ENCODE results near the gene PRKD1.
"Not testable (repeated sequence)": the region's sequence is repeated elsewhere in the genome, so short reads cannot be mapped to it uniquely, and the experiment has no call there.

Gene PRKD1

DNA sequence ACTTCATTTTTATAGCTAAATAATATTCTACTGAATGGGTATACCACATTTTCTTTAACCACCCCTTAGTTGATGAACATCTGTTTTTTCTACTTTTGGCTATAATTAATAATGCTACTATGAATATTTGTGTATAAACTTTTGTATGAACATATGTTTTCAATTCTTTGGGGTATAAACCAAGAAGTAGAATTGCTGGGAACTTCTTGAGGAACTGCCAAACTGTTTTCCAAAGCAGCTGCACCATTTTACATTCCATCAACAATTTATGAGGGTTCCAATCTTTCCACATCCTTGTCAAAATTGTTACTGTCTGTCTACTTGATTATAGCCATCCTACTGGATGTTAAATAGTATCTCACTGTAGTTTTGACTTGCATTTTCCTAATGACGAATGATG, 221.8 kb downstream of the PRKD1 start:
- Histone ChIP-seq H4K20me1 (no peaks in the 10 kb centered on the region), H3K27me3 (no peaks in the 10 kb centered on the region), H3K4me3 (no peak overlapping the region), H3K27ac (no peak overlapping the region), H3K36me3 (no peaks in the 10 kb centered on the region), H3K4me2 (no peak overlapping the region), H3K9ac (no peak overlapping the region), H3K4me1 (no peaks in the 10 kb centered on the region), H3K9me3 (no peaks in the 10 kb centered on the region)
- TF ChIP-seq Cebpa-rat (IDR thresholded peaks at IDR 0.05): no peak

DNA sequence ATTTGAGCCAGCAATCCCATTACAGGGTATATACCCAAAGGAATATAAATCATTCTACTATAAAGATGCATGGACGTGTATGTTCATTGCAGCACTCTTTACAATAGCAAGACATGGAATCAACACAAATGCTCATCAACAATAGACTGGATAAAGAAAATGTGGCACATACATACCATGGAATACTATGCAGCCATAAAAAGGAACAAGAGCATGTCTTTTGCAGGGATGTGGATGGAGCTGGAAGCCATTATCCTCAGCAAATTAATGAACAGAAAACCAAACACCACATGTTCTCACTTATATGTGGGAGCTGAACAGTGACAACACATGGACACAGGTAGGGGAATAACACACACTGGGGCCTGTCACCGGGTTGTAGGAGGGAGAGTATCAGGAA, 238.1 kb downstream of the PRKD1 start:
- not testable (repeated sequence) for H3K4me3 ChIP-seq, H3K27ac ChIP-seq, H3K36me3 ChIP-seq, H3K9ac ChIP-seq, H3K9me3 ChIP-seq, H3K4me1 ChIP-seq, H3K4me2 ChIP-seq, H4K20me1 ChIP-seq, H3K27me3 ChIP-seq

DNA sequence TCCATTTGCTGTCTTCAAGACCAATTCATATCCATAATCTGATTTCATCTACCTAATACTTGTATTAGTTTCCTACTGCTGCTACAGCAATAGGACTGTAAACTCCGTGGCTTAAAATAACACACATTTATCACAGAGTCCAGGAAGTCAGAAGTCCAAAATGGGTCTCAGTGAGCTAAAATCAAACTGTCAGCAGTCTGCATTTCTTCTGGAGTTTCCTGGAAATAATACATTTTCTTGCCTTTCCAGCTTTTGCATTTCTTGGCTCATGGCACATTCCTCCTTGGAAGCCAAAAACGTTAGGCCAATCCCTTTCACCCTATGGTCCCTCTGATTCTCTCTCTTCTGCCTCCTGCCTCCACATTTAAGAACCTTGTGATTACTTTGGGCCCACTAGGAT, 239.8 kb downstream of the PRKD1 start:
- H3K36me3 ChIP-seq: no peaks in the 10 kb centered on the region
- peaks cover 5% of the 10 kb centered on the region; the same call in 1 of the 2 replicates for H3K9me3 ChIP-seq
- H3K27ac ChIP-seq: no peak overlapping the region
- H3K4me3 ChIP-seq: no peak overlapping the region
- no peaks in the 10 kb centered on the region for H3K4me1 ChIP-seq
- TF ChIP-seq Cebpa-rat (IDR thresholded peaks at IDR 0.05): no peak
- H3K9ac ChIP-seq: no peak overlapping the region
- H3K27me3 ChIP-seq: no peaks in the 10 kb centered on the region
- no peaks in the 10 kb centered on the region for H4K20me1 ChIP-seq
- H3K4me2 ChIP-seq: no peak overlapping the region

DNA sequence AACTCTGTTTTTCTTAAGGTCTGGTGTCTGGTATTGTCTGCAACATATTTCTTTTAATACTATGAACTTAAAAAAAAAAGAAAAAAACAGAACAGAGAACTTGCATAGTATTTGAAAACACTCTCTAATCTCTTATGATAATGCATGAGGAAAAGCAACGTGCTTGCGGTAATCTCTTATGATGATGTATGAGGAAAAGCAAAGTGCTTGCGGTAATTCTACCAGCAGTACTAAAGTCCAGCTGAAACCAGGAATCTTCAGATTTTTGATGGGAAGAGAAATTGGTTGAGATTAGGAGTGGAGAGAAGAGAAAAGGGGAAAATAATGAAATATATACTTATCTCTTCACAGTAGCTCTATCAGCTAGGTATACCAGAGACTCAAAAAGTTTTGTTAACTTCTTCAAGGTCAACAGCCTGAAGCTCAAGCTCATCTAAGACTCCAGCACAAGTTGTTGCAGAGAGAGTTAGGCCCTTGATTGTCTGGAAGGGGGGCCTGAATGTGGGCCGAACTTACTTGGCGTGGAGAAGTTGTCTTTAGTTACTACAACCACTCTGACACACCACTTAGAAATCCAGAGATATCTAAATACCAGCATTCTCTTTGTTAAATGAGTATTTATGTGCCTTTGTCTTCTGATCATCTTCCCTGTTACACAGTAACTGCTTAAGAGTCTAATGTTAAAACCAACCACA, 240.4 kb downstream of the PRKD1 start:
- H3K9ac ChIP-seq: no peak overlapping the region
- H4K20me1 ChIP-seq: no peaks in the 10 kb centered on the region
- H3K4me3 ChIP-seq: no peak overlapping the region
- H3K36me3 ChIP-seq: no peaks in the 10 kb centered on the region
- H3K4me2 ChIP-seq: no peak overlapping the region
- no peaks in the 10 kb centered on the region for H3K27me3 ChIP-seq
- TF ChIP-seq Cebpa-rat (IDR thresholded peaks at IDR 0.05): no peak
- H3K27ac ChIP-seq: no peak overlapping the region
- H3K9me3 ChIP-seq: peaks cover 5% of the 10 kb centered on the region; the same call in 1 of the 2 replicates
- H3K4me1 ChIP-seq: no peaks in the 10 kb centered on the region

DNA sequence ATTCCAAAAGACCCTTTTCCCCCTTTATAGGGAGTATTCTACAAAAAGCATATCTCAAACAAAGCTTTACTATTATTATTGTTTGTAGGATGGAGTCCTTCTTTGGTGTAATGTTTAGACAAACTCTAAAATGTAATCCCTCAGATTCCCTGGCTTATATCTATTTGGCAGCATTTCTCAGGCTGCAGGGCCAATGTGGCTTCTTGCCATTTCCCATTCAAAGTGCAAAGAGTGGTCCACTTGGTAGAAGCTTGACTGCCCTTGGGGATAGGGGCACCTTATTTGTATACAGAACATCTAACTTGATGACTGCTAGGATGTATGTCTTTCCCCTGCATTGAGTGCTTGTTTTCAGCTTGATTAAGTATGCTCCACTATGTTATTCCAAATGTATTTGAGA, 242.7 kb downstream of the PRKD1 start:
- Histone ChIP-seq H3K27ac (no peak overlapping the region), H3K9me3 (peaks cover 4% of the 10 kb centered on the region; the same call in 1 of the 2 replicates), H3K4me2 (no peak overlapping the region), H3K9ac (no peak overlapping the region), H3K4me1 (no peaks in the 10 kb centered on the region), H3K27me3 (no peaks in the 10 kb centered on the region), H3K36me3 (no peaks in the 10 kb centered on the region), H4K20me1 (no peaks in the 10 kb centered on the region), H3K4me3 (no peak overlapping the region)
- TF ChIP-seq Cebpa-rat (IDR thresholded peaks at IDR 0.05): no peak

DNA sequence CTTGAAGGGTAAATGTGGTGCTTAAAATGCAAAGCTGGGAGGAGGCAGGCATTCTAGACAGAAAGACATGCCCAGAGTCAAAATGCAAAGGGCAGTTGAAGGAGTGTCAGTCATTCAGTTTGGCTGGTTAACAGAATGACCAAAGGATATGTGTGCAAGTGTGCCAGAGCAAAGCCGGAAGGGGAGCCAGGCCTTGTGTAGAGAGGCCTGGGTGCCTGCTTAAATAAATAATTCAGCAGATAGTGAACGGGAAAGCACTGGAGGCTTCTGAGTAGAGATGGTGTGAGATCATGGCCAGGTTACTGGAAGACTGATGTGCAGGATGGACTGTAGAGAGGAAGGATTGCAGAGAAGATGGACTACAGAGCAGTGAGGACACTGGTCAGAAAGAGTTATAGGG, 244.9 kb downstream of the PRKD1 start:
- no peaks in the 10 kb centered on the region for H3K9me3 ChIP-seq
- H4K20me1 ChIP-seq: no peaks in the 10 kb centered on the region
- no peak overlapping the region for H3K4me2 ChIP-seq
- no peak overlapping the region for H3K27ac ChIP-seq
- no peak overlapping the region for H3K9ac ChIP-seq
- no peaks in the 10 kb centered on the region for H3K4me1 ChIP-seq
- no peak overlapping the region for H3K4me3 ChIP-seq
- H3K27me3 ChIP-seq: no peaks in the 10 kb centered on the region
- no peak for TF ChIP-seq Cebpa-rat (IDR thresholded peaks at IDR 0.05)
- no peaks in the 10 kb centered on the region for H3K36me3 ChIP-seq

DNA sequence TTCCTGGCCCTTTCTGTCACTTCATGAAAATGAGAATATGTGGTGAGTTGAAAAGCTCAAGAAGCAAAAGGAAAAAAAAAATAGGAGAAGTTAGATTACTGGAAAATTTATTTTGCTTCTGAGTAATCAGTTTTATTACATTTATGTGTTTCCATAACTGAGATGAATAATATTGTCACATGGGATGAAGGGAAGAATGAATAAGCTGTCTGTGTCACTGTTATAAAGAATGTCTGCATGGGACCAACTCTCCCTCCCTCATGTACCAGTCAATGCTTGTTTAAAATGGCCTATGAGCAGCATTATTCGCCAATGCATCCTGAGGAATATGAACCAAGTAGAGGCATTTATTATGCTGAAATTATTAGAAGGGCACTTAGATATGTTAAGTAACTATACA, 246.3 kb downstream of the PRKD1 start:
- no peak for TF ChIP-seq Cebpa-rat (IDR thresholded peaks at IDR 0.05)

DNA sequence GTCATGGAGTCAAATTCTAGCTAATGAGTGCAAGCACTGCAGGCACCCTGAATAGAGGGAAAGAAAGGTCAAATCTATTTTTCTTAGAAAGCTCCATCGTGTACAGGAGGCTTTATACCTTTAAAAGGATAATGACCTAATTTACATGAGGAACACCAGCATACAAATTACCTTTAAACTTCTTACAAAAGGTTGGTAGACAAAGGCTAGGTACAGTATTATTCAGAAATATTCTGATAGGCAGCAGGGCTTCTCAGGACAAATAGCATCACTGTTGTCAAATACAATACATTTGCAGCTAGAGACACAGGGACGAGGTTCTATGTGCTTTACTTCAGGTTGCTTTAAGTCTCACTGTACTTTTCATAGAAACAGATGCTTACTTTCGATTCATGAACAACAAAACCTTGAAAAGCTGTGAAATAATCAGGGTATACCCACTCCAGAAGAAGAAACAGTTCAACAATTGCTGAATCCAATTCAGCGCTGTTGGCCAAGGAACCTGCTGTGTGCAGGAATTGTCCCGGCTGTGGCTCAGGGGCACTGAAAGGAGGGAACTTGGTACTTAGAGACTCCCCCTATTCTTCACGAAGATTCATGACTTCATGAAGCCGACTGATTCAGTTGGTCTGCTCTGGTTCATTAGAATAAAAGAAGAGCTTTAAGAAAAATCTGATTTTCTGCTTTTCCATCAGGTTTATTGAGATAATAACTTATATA, 252.9 kb downstream of the PRKD1 start:
- Histone ChIP-seq H3K36me3 (no peaks in the 10 kb centered on the region), H3K9me3 (no peaks in the 10 kb centered on the region), H3K4me3 (no peak overlapping the region), H4K20me1 (no peaks in the 10 kb centered on the region), H3K27me3 (no peaks in the 10 kb centered on the region), H3K9ac (no peak overlapping the region), H3K27ac (no peak overlapping the region), H3K4me2 (no peak overlapping the region), H3K4me1 (no peaks in the 10 kb centered on the region)
- no peak for TF ChIP-seq Cebpa-rat (IDR thresholded peaks at IDR 0.05)

More for the DNA sequence above, 246.3 kb downstream of the PRKD1 start:
- Histone ChIP-seq H3K9ac (no peak overlapping the region), H3K4me1 (no peaks in the 10 kb centered on the region), H3K4me2 (no peak overlapping the region), H3K27ac (no peak overlapping the region), H4K20me1 (no peaks in the 10 kb centered on the region), H3K4me3 (no peak overlapping the region), H3K36me3 (no peaks in the 10 kb centered on the region), H3K9me3 (no peaks in the 10 kb centered on the region), H3K27me3 (no peaks in the 10 kb centered on the region)

DNA sequence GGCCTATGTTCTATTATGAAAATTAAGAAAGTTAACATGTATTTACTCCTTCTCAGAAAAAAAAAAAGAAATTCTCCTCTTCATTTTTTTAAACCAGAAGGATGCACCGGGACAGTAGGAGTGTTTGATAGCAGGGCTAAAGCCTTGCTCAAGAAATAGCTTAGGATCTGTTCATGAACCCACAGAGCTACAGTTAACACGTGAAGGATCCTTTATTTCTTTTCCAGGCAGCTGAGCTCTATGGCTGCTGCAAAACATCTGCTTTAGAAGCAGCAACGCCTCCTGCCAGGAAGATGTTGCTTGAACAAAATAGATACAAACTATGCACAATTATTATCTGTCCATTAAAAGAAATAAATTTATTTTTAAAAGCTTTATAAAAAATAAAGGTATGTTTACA, 254.8 kb downstream of the PRKD1 start:
- H3K4me1 ChIP-seq: no peaks in the 10 kb centered on the region
- no peak for TF ChIP-seq Cebpa-rat (IDR thresholded peaks at IDR 0.05)
- no peak overlapping the region for H3K4me2 ChIP-seq
- no peak overlapping the region for H3K9ac ChIP-seq
- H3K9me3 ChIP-seq: no peaks in the 10 kb centered on the region
- H4K20me1 ChIP-seq: no peaks in the 10 kb centered on the region
- no peak overlapping the region for H3K4me3 ChIP-seq
- no peak overlapping the region for H3K27ac ChIP-seq
- no peaks in the 10 kb centered on the region for H3K27me3 ChIP-seq
- no peaks in the 10 kb centered on the region for H3K36me3 ChIP-seq

DNA sequence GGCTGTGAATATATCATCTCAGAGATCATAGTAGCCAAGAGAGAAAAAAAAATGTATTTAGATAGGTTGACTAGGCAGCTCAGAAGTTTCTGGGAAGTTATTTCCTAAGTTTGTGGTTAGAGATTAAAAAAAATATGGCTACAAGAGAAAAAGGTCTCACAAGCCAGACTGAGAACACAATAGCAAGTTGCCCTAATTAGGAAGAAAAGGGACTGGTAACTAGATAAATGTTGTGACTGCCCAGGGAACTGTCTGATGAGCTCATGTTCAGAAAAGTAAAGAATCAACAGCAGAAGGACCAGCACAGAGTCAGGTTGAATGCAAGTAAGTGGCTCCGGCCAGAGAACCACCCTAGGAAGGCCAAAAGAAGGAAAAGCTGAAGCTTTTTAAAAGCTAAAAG, 256.6 kb downstream of the PRKD1 start:
- Histone ChIP-seq H3K9me3 (no peaks in the 10 kb centered on the region), H4K20me1 (no peaks in the 10 kb centered on the region), H3K36me3 (no peaks in the 10 kb centered on the region), H3K4me2 (no peak overlapping the region), H3K27me3 (no peaks in the 10 kb centered on the region), H3K27ac (no peak overlapping the region), H3K4me3 (no peak overlapping the region), H3K9ac (no peak overlapping the region), H3K4me1 (no peaks in the 10 kb centered on the region)
- no peak for TF ChIP-seq Cebpa-rat (IDR thresholded peaks at IDR 0.05)

All from BLaER1 (cell line).